HCT116 (cell line): Measurements from ENCODE around the gene SEMA5A. TPM values are rescaled to one million over a fixed set of nuclear protein-coding genes. Genes with fewer than 3 reads are reported as not detected.

ENCODE experiments used
- ATAC-seq: fragments of 200-7000 bp; cut with Tn5 transposase; 2 replicates; pipeline ENCODE4 v1.9.1; 2020; ENCODE audit warnings: mild to moderate bottlenecking, moderate library complexity
- BruUV-seq: library from RNA; stranded (reverse); fragments of 400-500 nt; replicated peaks from 2 replicates; lab custom pipeline; 2021; lab: Mats Ljungman, UMichigan
- CTCF ChIA-PET: fragments of 300-600 bp; sonication (Branson Sonifier 250); formaldehyde crosslinking; loops from one replicate; lab custom pipeline; 2021; ENCODE audit warnings: antibody characterized with exemption; lab: Charles Lee
- POLR2A ChIA-PET: fragments of 300-600, 350-600 bp; sonication (Branson Sonifier 250); formaldehyde crosslinking; loops from one replicate; lab custom pipeline; 2021; ENCODE audit warnings: antibody characterized with exemption; lab: Charles Lee
- RAD21 ChIA-PET, 2 experiments: fragments of 300-600 bp; sonication (Branson Sonifier 250); formaldehyde crosslinking; loops; one replicate each; lab custom pipeline; 2023; ENCODE audit warnings: low total read pairs in 2 of 2; ENCODE audit not compliant: uncharacterized antibody in 2 of 2, unreplicated experiment in 2 of 2, low non-redundant PET in 1 of 2; lab: Charles Lee
- DNase-seq: peaks from one replicate; pipeline ENCODE4 v3.0.0-alpha.2; 2010; ENCODE audit warnings: low read depth, low spot score
- H2AFZ ChIP-seq: fragments of 200-600 bp; shearing (Covaris generic), sonication (generic); 2 replicates; pipeline ENCODE4 v1.6.1; 2017; ENCODE audit warnings: low read depth, mixed run types, mixed read lengths, antibody characterized with exemption, low read length; ENCODE audit not compliant: poor library complexity, severe bottlenecking
- H3K27ac ChIP-seq: 2 replicates; pipeline ENCODE4 v1.5.1; 2012; ENCODE audit warnings: low read depth, low read length
- H3K27me3 ChIP-seq: fragments of 200-600 bp; sonication (generic); 2 replicates; pipeline ENCODE4 v1.6.1; 2016; ENCODE audit warnings: mixed run types, low read length, mixed read lengths; ENCODE audit not compliant: insufficient read depth
- H3K36me3 ChIP-seq, 2 experiments: fragments of 200-500 bp in 1 of 2; fragments of 200-600 bp in 1 of 2; sonication (Bioruptor generic) in 1 of 2; sonication (generic) in 1 of 2; 2 replicates each; pipeline versions ENCODE4 v1.5.1 to v1.6.1; 2014 to 2016; ENCODE audit warnings: low read length in 2 of 2, inconsistent platforms in 1 of 2, mixed read lengths in 1 of 2, mixed run types in 1 of 2; ENCODE audit not compliant: insufficient read depth in 2 of 2, control insufficient read depth in 1 of 2
- H3K4me1 ChIP-seq, 2 experiments: fragments of 200-600 bp in 1 of 2; sonication (generic) in 1 of 2; 2 replicates each; pipeline versions ENCODE4 v1.5.1 to v1.6.1; 2012 to 2017; ENCODE audit warnings: low read length in 2 of 2, inconsistent platforms in 1 of 2, mild to moderate bottlenecking in 1 of 2, mixed read lengths in 1 of 2, mixed run types in 1 of 2, moderate library complexity in 1 of 2; ENCODE audit not compliant: insufficient read depth in 2 of 2, control insufficient read depth in 1 of 2
- H3K4me2 ChIP-seq: fragments of 200-600 bp; sonication (generic); 2 replicates; pipeline ENCODE4 v1.6.1; 2017; ENCODE audit warnings: mixed run types, low read length, mixed read lengths
- H3K4me3 ChIP-seq, 2 experiments: fragments of 200-600 bp in 1 of 2; sonication (generic) in 1 of 2; replicated peaks in 1 of 2; 2 replicates each; pipeline ENCODE4 v1.5.1; 2011 to 2016; ENCODE audit warnings: low read length in 2 of 2, control low read depth in 1 of 2, low read depth in 1 of 2, mild to moderate bottlenecking in 1 of 2, mixed read lengths in 1 of 2, mixed run types in 1 of 2
- H3K79me2 ChIP-seq: fragments of 200-600 bp; sonication (generic); 2 replicates; pipeline ENCODE4 v1.6.1; 2017; ENCODE audit warnings: mild to moderate bottlenecking, mixed run types, low read length, moderate library complexity, mixed read lengths; ENCODE audit not compliant: insufficient read depth
- H3K9ac ChIP-seq: fragments of 200-600 bp; sonication (generic); 2 replicates; pipeline ENCODE4 v1.6.1; 2016; ENCODE audit warnings: low read length, mixed read lengths
- H3K9me2 ChIP-seq: fragments of 200-600 bp; sonication (generic), shearing (Covaris generic); 2 replicates; pipeline ENCODE4 v1.6.1; 2017; ENCODE audit warnings: mixed run types, mild to moderate bottlenecking, moderate library complexity; ENCODE audit not compliant: insufficient read depth
- H3K9me3 ChIP-seq, 2 experiments: fragments of 200-500 bp in 1 of 2; fragments of 200-600 bp in 1 of 2; sonication (Bioruptor generic) in 1 of 2; sonication (generic) in 1 of 2; 2 replicates each; pipeline ENCODE4 v1.6.1; 2014 to 2017; ENCODE audit warnings: low read length in 2 of 2, mixed read lengths in 2 of 2, inconsistent platforms in 1 of 2, low read depth in 1 of 2, mild to moderate bottlenecking in 1 of 2, mixed run types in 1 of 2, moderate library complexity in 1 of 2; ENCODE audit not compliant: control insufficient read depth in 1 of 2, insufficient read depth in 1 of 2
- H4K20me1 ChIP-seq: fragments of 200-600 bp; sonication (generic), shearing (Covaris generic); 2 replicates; pipeline ENCODE4 v1.6.1; 2017; ENCODE audit warnings: mixed run types, mild to moderate bottlenecking, moderate library complexity; ENCODE audit not compliant: insufficient read depth
- CBX3 ChIP-seq: IDR thresholded peaks from 2 replicates; pipeline ENCODE4 v1.6.1; 2012; ENCODE audit warnings: low read depth
- CEBPB ChIP-seq: IDR thresholded peaks from 2 replicates; pipeline ENCODE4 v1.6.1; 2012; ENCODE audit warnings: low read depth
- EZH2 ChIP-seq: fragments of 200-600 bp; sonication (generic); IDR thresholded peaks from 2 replicates; pipeline ENCODE4 v1.6.1; 2017; ENCODE audit warnings: antibody characterized with exemption, mixed run types
- EZH2phosphoT487 ChIP-seq: fragments of 200-600 bp; IDR thresholded peaks from 2 replicates; pipeline ENCODE4 v1.6.1; 2018; ENCODE audit warnings: antibody characterized with exemption, borderline replicate concordance
- FOSL1 ChIP-seq: IDR thresholded peaks from 2 replicates; pipeline ENCODE4 v1.6.1; 2012; ENCODE audit warnings: low read depth
- JUND ChIP-seq: IDR thresholded peaks from 2 replicates; pipeline ENCODE4 v1.6.1; 2012
- POLR2A ChIP-seq: IDR thresholded peaks from 2 replicates; pipeline ENCODE4 v1.7.0; 2011; ENCODE audit warnings: borderline replicate concordance; ENCODE audit not compliant: insufficient read depth, insufficient read length; ENCODE audit errors: extremely low read depth
- POLR2AphosphoS5 ChIP-seq: IDR thresholded peaks from 2 replicates; pipeline ENCODE4 v1.6.1; 2011; ENCODE audit warnings: mild to moderate bottlenecking, low read depth, low read length, moderate library complexity
- RAD21 ChIP-seq: IDR thresholded peaks from 2 replicates; pipeline ENCODE4 v1.6.1; 2012; ENCODE audit warnings: low read depth, mild to moderate bottlenecking
- SP1 ChIP-seq: IDR thresholded peaks from 2 replicates; pipeline ENCODE4 v1.6.1; 2012; ENCODE audit warnings: low read depth
- SRF ChIP-seq: IDR thresholded peaks from 2 replicates; pipeline ENCODE4 v1.6.1; 2012; ENCODE audit warnings: low read depth
- TCF7L2 ChIP-seq: IDR thresholded peaks from 2 replicates; pipeline ENCODE4 v1.7.0; 2011; ENCODE audit warnings: borderline replicate concordance, inconsistent platforms; ENCODE audit not compliant: insufficient read depth, insufficient read length; ENCODE audit errors: extremely low read depth
- YY1 ChIP-seq: IDR thresholded peaks from 2 replicates; pipeline ENCODE4 v1.6.1; 2011; ENCODE audit warnings: low read length, low read depth, moderate library complexity, mild to moderate bottlenecking; ENCODE audit not compliant: insufficient replicate concordance; ENCODE audit errors: extremely low read depth
- intact Hi-C: fragments of 100-400 bp; cut with micrococcal nuclease; formaldehyde crosslinking; loops from 2 replicates; pipeline ENCODE4 v1.10.0; 2022
- total RNA-seq: library from RNA; stranded (reverse); gene quantifications from one replicate; pipeline ENCODE4 v1.2.1, GENCODE V29; 2021; ENCODE audit not compliant: unreplicated experiment
- TF ChIP-seq, protein P1 (sequence below): IDR thresholded peaks from 2 replicates; pipeline ENCODE4 v1.6.1; 2012
- TF ChIP-seq, protein P2 (sequence below): IDR thresholded peaks from 2 replicates; pipeline ENCODE4 v1.6.1; 2012
- TF ChIP-seq, protein P3 (sequence below): IDR thresholded peaks from 2 replicates; pipeline ENCODE4 v1.6.1; 2011; ENCODE audit warnings: mild to moderate bottlenecking, low read length, moderate library complexity; ENCODE audit not compliant: insufficient replicate concordance; ENCODE audit errors: extremely low read depth
- TF ChIP-seq, protein P4 (sequence below), 3 experiments: fragments of 200-600 bp in 1 of 3; sonication (generic) in 1 of 3; IDR thresholded peaks in 2 of 3; conservative IDR thresholded peaks in 1 of 3; 2 replicates each; pipeline ENCODE4 v1.5.1; 2012 to 2017; ENCODE audit warnings: low read depth in 2 of 3, low read length in 2 of 3, antibody characterized with exemption in 1 of 3, borderline replicate concordance in 1 of 3, control low read depth in 1 of 3, mild to moderate bottlenecking in 1 of 3, mixed read lengths in 1 of 3, mixed run types in 1 of 3, moderate library complexity in 1 of 3; ENCODE audit not compliant: insufficient read depth in 1 of 3

Gene SEMA5A
- total RNA-seq, 1 experiment from 2014 or later: 0.02 TPM

DNA sequence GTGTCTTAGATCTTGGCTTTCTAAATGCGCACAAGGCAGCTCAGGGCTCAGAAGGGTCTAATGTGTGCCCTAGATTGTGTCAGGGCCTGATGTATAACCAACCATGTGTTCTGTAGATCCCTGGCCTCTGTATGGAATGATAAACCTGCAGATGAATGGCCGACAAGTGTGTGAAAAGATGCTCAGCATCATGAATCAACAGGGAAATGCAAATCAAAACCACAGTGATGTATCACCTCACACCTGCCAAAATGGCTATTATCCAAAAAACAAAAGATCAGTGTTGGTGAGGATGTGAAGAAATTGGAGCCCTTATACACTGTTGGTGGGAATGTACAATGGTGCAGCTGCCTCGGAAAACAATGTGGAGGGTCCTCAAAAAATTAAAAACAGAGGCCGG lies 489.8 kb downstream of the SEMA5A start:
- Histone ChIP-seq H3K4me2 (no peak overlapping the region), H3K27ac (no peak overlapping the region), H3K9me3 (peaks cover 4 to 29% of the 10 kb centered on the region in 2 experiments; a peak in 2 of 4 replicates), H3K9ac (no peak overlapping the region), H3K4me3 (no peak overlapping the region), H3K27me3 (no peaks in the 10 kb centered on the region), H3K36me3 (no peaks in the 10 kb centered on the region), H4K20me1 (no peaks in the 10 kb centered on the region), H2AFZ (no peak overlapping the region), H3K4me1 (no peaks in the 10 kb centered on the region), H3K9me2 (no peaks in the 10 kb centered on the region)
- intact Hi-C loops: no loop called here
- ChIA-PET RAD21 (no interaction called here), CTCF (no interaction called here)
- DNase-seq (no peak), ATAC-seq (no peak)
- BruUV-seq: no TSS peak
- TF ChIP-seq EZH2phosphoT487 (no peak), CBX3 (no peak), SRF (no peak), EZH2 (no peak), YY1 (no peak), POLR2AphosphoS5 (no peak), POLR2A (no peak), RAD21 (no peak), TCF7L2 (no peak), FOSL1 (no peak), SP1 (no peak), CEBPB (no peak), JUND (no peak)
- TF ChIP-seq, protein P1, sequence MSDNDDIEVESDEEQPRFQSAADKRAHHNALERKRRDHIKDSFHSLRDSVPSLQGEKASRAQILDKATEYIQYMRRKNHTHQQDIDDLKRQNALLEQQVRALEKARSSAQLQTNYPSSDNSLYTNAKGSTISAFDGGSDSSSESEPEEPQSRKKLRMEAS: no peak
- TF ChIP-seq, protein P2, sequence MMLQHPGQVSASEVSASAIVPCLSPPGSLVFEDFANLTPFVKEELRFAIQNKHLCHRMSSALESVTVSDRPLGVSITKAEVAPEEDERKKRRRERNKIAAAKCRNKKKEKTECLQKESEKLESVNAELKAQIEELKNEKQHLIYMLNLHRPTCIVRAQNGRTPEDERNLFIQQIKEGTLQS: no peak
- TF ChIP-seq, protein P3, sequence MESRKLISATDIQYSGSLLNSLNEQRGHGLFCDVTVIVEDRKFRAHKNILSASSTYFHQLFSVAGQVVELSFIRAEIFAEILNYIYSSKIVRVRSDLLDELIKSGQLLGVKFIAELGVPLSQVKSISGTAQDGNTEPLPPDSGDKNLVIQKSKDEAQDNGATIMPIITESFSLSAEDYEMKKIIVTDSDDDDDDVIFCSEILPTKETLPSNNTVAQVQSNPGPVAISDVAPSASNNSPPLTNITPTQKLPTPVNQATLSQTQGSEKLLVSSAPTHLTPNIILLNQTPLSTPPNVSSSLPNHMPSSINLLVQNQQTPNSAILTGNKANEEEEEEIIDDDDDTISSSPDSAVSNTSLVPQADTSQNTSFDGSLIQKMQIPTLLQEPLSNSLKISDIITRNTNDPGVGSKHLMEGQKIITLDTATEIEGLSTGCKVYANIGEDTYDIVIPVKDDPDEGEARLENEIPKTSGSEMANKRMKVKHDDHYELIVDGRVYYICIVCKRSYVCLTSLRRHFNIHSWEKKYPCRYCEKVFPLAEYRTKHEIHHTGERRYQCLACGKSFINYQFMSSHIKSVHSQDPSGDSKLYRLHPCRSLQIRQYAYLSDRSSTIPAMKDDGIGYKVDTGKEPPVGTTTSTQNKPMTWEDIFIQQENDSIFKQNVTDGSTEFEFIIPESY: no peak
- TF ChIP-seq, protein P4, sequence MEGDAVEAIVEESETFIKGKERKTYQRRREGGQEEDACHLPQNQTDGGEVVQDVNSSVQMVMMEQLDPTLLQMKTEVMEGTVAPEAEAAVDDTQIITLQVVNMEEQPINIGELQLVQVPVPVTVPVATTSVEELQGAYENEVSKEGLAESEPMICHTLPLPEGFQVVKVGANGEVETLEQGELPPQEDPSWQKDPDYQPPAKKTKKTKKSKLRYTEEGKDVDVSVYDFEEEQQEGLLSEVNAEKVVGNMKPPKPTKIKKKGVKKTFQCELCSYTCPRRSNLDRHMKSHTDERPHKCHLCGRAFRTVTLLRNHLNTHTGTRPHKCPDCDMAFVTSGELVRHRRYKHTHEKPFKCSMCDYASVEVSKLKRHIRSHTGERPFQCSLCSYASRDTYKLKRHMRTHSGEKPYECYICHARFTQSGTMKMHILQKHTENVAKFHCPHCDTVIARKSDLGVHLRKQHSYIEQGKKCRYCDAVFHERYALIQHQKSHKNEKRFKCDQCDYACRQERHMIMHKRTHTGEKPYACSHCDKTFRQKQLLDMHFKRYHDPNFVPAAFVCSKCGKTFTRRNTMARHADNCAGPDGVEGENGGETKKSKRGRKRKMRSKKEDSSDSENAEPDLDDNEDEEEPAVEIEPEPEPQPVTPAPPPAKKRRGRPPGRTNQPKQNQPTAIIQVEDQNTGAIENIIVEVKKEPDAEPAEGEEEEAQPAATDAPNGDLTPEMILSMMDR (IDR thresholded peaks at IDR 0.05 in 2 of 3, conservative IDR thresholded peaks at IDR 0.05 in 1 of 3; ENCODE audit: borderline replicate concordance in 1 of 3, insufficient read depth in 1 of 3, low read depth in 2 of 3, low read length in 2 of 3): no peak
- TF ChIP-seq, all 23 proteins: peak for 0
- no peaks in the 10 kb centered on the region for H3K79me2 ChIP-seq
- POLR2A ChIA-PET: no interaction called here
